ENCODE data around the gene ITM2C. TPM values are rescaled to one million over a fixed set of nuclear protein-coding genes. Genes with fewer than 3 reads are reported as not detected.

ITM2C gene
- total RNA-seq, 2 experiments from 2014 or later: 25.4 to 26.8 TPM

- ChIA-PET CTCF (interaction anchor here (1.1 to 3.0 kb wide), 2 partner anchors 19 to 22 kb away, joined by 4 to 10 read pairs; no protein-coding TSS in a partner anchor), POLR2A (no interaction called here)
- Mint-ChIP-seq H3K36me3 (ENCODE audit: low read depth) (no peaks in the 10 kb centered on the region), H3K4me3 (no peak overlapping the region), H3K27me3 (peaks cover 61% of the 10 kb centered on the region), H3K27ac (no peak overlapping the region), H3K4me1 (peaks cover 29% of the 10 kb centered on the region), H3K9me3 (no peaks in the 10 kb centered on the region)
- no peak for DNase-seq
These were observed 35.4 kb upstream of the ITM2C start for GRCh38 chr2:230829293-230829692.

- Mint-ChIP-seq H3K27ac (no peak overlapping the region), H3K36me3 (ENCODE audit: low read depth) (no peaks in the 10 kb centered on the region), H3K9me3 (no peaks in the 10 kb centered on the region), H3K27me3 (peaks cover 59% of the 10 kb centered on the region), H3K4me1 (peaks cover 25% of the 10 kb centered on the region), H3K4me3 (no peak overlapping the region)
- ChIA-PET CTCF (interaction anchor here (1.9 to 3.0 kb wide), 2 partner anchors 10 to 19 kb away, joined by 8 to 10 read pairs; no protein-coding TSS in a partner anchor), POLR2A (interaction anchor here (1.9 kb wide), 1 partner anchor 11 kb away, joined by 6 read pairs; no protein-coding TSS in a partner anchor)
- DNase-seq: no peak
These were observed 34.8 kb upstream of the ITM2C start for GRCh38 chr2:230829959-230830358.

GRCh38 chr2:230830428-230830827 is 34.3 kb upstream of the ITM2C start:
- DNase-seq: no peak
- peaks cover 25% of the 10 kb centered on the region for H3K4me1 Mint-ChIP-seq
- H3K4me3 Mint-ChIP-seq: no peak overlapping the region
- peaks cover 55% of the 10 kb centered on the region for H3K27me3 Mint-ChIP-seq
- no peaks in the 10 kb centered on the region for H3K9me3 Mint-ChIP-seq
- CTCF ChIA-PET: interaction anchor here (1.9 to 3.0 kb wide), 2 partner anchors 10 to 18 kb away, joined by 8 to 10 read pairs; no protein-coding TSS in a partner anchor
- no peaks in the 10 kb centered on the region for H3K36me3 Mint-ChIP-seq (ENCODE audit: low read depth)
- POLR2A ChIA-PET: interaction anchor here (1.9 kb wide), 1 partner anchor 11 kb away, joined by 6 read pairs; no protein-coding TSS in a partner anchor
- H3K27ac Mint-ChIP-seq: no peak overlapping the region

- ChIA-PET POLR2A (interaction anchor here (0.8 to 2.1 kb wide), 2 partner anchors 10 to 193 kb away, joined by 4 to 6 read pairs; no protein-coding TSS in a partner anchor), CTCF (interaction anchor here (0.6 to 2.6 kb wide), 10 partner anchors 8 to 255 kb away, joined by 3 to 18 read pairs (median 4); no protein-coding TSS in a partner anchor)
- Mint-ChIP-seq H3K4me1 (peaks cover 4% of the 10 kb centered on the region), H3K27me3 (peaks cover 38% of the 10 kb centered on the region), H3K9me3 (no peaks in the 10 kb centered on the region), H3K27ac (no peak overlapping the region), H3K4me3 (no peak overlapping the region), H3K36me3 (ENCODE audit: low read depth) (peaks cover 4% of the 10 kb centered on the region)
- DNase-seq: no peak
These were observed 24.4 kb upstream of the ITM2C start for GRCh38 chr2:230840301-230840700.

- peaks cover 4% of the 10 kb centered on the region for H3K4me1 Mint-ChIP-seq
- DNase-seq: no peak
- CTCF ChIA-PET: interaction anchor here (0.8 kb wide), 1 partner anchor 18 kb away, joined by 3 read pairs; no protein-coding TSS in a partner anchor
- no peak overlapping the region for H3K27ac Mint-ChIP-seq
- H3K4me3 Mint-ChIP-seq: no peak overlapping the region
- no peaks in the 10 kb centered on the region for H3K9me3 Mint-ChIP-seq
- peaks cover 49% of the 10 kb centered on the region for H3K27me3 Mint-ChIP-seq
- POLR2A ChIA-PET: no interaction called here
- peaks cover 4% of the 10 kb centered on the region for H3K36me3 Mint-ChIP-seq (ENCODE audit: low read depth)
These were observed 22.3 kb upstream of the ITM2C start for GRCh38 chr2:230842473-230842872.

- no peaks in the 10 kb centered on the region for H3K9me3 Mint-ChIP-seq
- H3K4me3 Mint-ChIP-seq: no peak overlapping the region
- peaks cover 11% of the 10 kb centered on the region for H3K4me1 Mint-ChIP-seq
- POLR2A ChIA-PET: no interaction called here
- no peak overlapping the region for H3K27ac Mint-ChIP-seq
- CTCF ChIA-PET: no interaction called here
- no peak for DNase-seq
- H3K36me3 Mint-ChIP-seq (ENCODE audit: low read depth): peaks cover 4% of the 10 kb centered on the region
- peaks cover 52% of the 10 kb centered on the region for H3K27me3 Mint-ChIP-seq
These were observed 21.6 kb upstream of the ITM2C start for GRCh38 chr2:230843132-230843531.

- no peak for DNase-seq
- no peak overlapping the region for H3K27ac Mint-ChIP-seq
- H3K36me3 Mint-ChIP-seq (ENCODE audit: low read depth): no peaks in the 10 kb centered on the region
- no peak overlapping the region for H3K4me3 Mint-ChIP-seq
- H3K4me1 Mint-ChIP-seq: peaks cover 15% of the 10 kb centered on the region
- H3K9me3 Mint-ChIP-seq: no peaks in the 10 kb centered on the region
- peaks cover 60% of the 10 kb centered on the region for H3K27me3 Mint-ChIP-seq
- POLR2A ChIA-PET: interaction anchor here (1.4 kb wide), 1 partner anchor 22 kb away, joined by 4 read pairs; no protein-coding TSS in a partner anchor
- CTCF ChIA-PET: interaction anchor here (0.5 to 7.7 kb wide), 4 partner anchors 9 to 176 kb away, joined by 3 to 92 read pairs (median 5); no protein-coding TSS in a partner anchor
These were observed 18.4 kb upstream of the ITM2C start for GRCh38 chr2:230846360-230846759.

GRCh38 chr2:230847883-230848388 is 16.8 kb upstream of the ITM2C start:
- H3K27ac Mint-ChIP-seq: no peak overlapping the region
- H3K27me3 Mint-ChIP-seq: peaks cover 61% of the 10 kb centered on the region
- peak; percentile 89 for DNase-seq
- H3K4me3 Mint-ChIP-seq: no peak overlapping the region
- no peaks in the 10 kb centered on the region for H3K9me3 Mint-ChIP-seq
- H3K36me3 Mint-ChIP-seq (ENCODE audit: low read depth): no peaks in the 10 kb centered on the region
- POLR2A ChIA-PET: interaction anchor here (1.4 kb wide), 1 partner anchor 24 kb away, joined by 4 read pairs; no protein-coding TSS in a partner anchor
- peaks cover 13% of the 10 kb centered on the region for H3K4me1 Mint-ChIP-seq
- CTCF ChIA-PET: interaction anchor here (0.6 to 7.7 kb wide), 17 partner anchors 8 to 691 kb away, joined by 3 to 92 read pairs (median 5); no protein-coding TSS in a partner anchor

- ChIA-PET CTCF (interaction anchor here (1.0 to 7.7 kb wide), 13 partner anchors 9 to 299 kb away, joined by 3 to 92 read pairs (median 5); partner anchors contain the start of gene ITM2C), POLR2A (no interaction called here)
- Mint-ChIP-seq H3K27ac (no peak overlapping the region), H3K27me3 (peaks cover 66% of the 10 kb centered on the region), H3K9me3 (no peaks in the 10 kb centered on the region), H3K36me3 (ENCODE audit: low read depth) (no peaks in the 10 kb centered on the region), H3K4me3 (no peak overlapping the region), H3K4me1 (peaks cover 11% of the 10 kb centered on the region)
- DNase-seq: peak; percentile 78
These were observed 14.9 kb upstream of the ITM2C start for GRCh38 chr2:230849633-230850357.

- Mint-ChIP-seq H3K4me1 (peaks cover 11% of the 10 kb centered on the region), H3K9me3 (no peaks in the 10 kb centered on the region), H3K36me3 (ENCODE audit: low read depth) (no peaks in the 10 kb centered on the region), H3K4me3 (no peak overlapping the region), H3K27ac (no peak overlapping the region), H3K27me3 (peaks cover 63% of the 10 kb centered on the region)
- ChIA-PET CTCF (interaction anchor here (0.7 to 7.7 kb wide), 16 partner anchors 9 to 299 kb away, joined by 3 to 92 read pairs (median 4); partner anchors contain the start of gene ITM2C), POLR2A (no interaction called here)
- no peak for DNase-seq
These were observed 14.4 kb upstream of the ITM2C start for GRCh38 chr2:230850358-230850658.

GRCh38 chr2:230852113-230852512 is 12.6 kb upstream of the ITM2C start:
- Mint-ChIP-seq H3K4me1 (peaks cover 11% of the 10 kb centered on the region), H3K9me3 (no peaks in the 10 kb centered on the region), H3K36me3 (ENCODE audit: low read depth) (no peaks in the 10 kb centered on the region), H3K27ac (no peak overlapping the region), H3K4me3 (no peak overlapping the region), H3K27me3 (peaks cover 67% of the 10 kb centered on the region)
- POLR2A ChIA-PET: no interaction called here
- no peak for DNase-seq
- CTCF ChIA-PET: interaction anchor here (1.2 to 7.7 kb wide), 3 partner anchors 12 to 201 kb away, joined by 4 to 92 read pairs (median 8); no protein-coding TSS in a partner anchor

GRCh38 chr2:230861552-230862255 is 3.0 kb upstream of the ITM2C start:
- Mint-ChIP-seq H3K9me3 (peaks cover 2% of the 10 kb centered on the region), H3K4me1 (peaks cover 31% of the 10 kb centered on the region), H3K27ac (no peak overlapping the region), H3K4me3 (no peak overlapping the region), H3K36me3 (ENCODE audit: low read depth) (no peaks in the 10 kb centered on the region), H3K27me3 (peaks cover 68% of the 10 kb centered on the region)
- no peak for DNase-seq
- POLR2A ChIA-PET: no interaction called here
- CTCF ChIA-PET: interaction anchor here (0.9 to 2.4 kb wide), 6 partner anchors 11 to 191 kb away, joined by 3 to 8 read pairs (median 4); no protein-coding TSS in a partner anchor
